ENCODE measurements around the gene TRIM6. TPM values are rescaled to one million over a fixed set of nuclear protein-coding genes. Genes with fewer than 3 reads are reported as not detected.
"Not testable (repeated sequence)": the region's sequence is repeated elsewhere in the genome, so short reads cannot be mapped to it uniquely, and the experiment has no call there.

TRIM6 gene
- total RNA-seq, 3 donors from 2014 or later: 2.2 to 6.1 (median 2.6) TPM

DNA sequence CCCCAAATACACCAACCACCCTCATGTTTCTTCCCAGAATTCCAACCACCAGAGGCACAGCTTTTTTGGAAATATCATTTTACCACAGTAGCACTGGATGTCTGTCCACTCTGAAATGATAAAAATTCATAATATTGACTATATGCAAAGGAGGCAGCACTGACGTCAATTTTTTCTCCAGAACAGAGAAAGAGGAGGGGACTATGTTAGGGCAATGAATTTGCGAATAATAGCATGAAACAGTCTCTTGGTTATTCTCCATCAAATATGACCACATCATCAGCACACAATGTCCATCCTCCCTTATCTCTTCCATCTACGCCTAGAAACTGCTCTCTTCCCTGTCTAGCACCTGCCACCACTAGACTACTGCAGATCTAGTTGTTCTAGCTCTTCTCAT, 49.7 kb downstream of the TRIM6 start:
- DNase-seq (ENCODE audit: low spot score in 2 of 2): no peak
- Histone ChIP-seq H3K27me3 (no peaks in the 10 kb centered on the region), H3K36me3 (peaks cover 13% of the 10 kb centered on the region), H3K4me3 (no peak overlapping the region), H3K4me1 (no peaks in the 10 kb centered on the region), H3K27ac (no peak overlapping the region), H3K9me3 (no peaks in the 10 kb centered on the region)
- TF ChIP-seq CTCF (IDR thresholded peaks at IDR 0.05): no peak
- TF ChIP-seq POLR2A (IDR thresholded peaks at IDR 0.05): no peak
- intact Hi-C loops (cut with DNase I; ENCODE audit: low total_unique reads): no loop called here

DNA sequence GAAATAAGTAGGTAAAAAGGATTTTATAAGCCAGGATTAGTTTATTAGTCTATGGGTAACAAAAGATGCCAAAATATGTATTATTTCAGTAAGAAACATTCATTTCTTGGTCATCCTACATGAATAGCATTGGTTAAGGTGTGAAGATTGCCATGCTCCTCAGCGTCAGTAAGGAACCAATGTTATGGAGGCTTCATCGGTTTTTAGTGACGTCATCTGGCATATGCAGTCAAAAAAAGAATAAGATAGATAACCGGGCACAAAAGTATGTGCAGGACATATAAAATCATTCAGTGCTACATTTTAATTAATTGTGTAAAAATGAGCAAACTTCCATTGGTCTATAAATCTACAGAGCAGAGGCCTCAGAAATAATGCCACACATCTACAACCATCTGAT, 59.0 kb downstream of the TRIM6 start:
- Histone ChIP-seq H3K9me3 (no peaks in the 10 kb centered on the region), H3K4me1 (no peaks in the 10 kb centered on the region), H3K36me3 (no peaks in the 10 kb centered on the region), H3K27me3 (no peaks in the 10 kb centered on the region), H3K27ac (no peak overlapping the region), H3K4me3 (no peak overlapping the region)
- intact Hi-C loops (cut with DNase I; ENCODE audit: low total_unique reads): no loop called here
- no peak for TF ChIP-seq POLR2AphosphoS5 (IDR thresholded peaks at IDR 0.05)
- no peak for TF ChIP-seq CTCF (IDR thresholded peaks at IDR 0.05)
- no peak for TF ChIP-seq POLR2A (IDR thresholded peaks at IDR 0.05)
- no peak for DNase-seq (ENCODE audit: low spot score in 2 of 2)

DNA sequence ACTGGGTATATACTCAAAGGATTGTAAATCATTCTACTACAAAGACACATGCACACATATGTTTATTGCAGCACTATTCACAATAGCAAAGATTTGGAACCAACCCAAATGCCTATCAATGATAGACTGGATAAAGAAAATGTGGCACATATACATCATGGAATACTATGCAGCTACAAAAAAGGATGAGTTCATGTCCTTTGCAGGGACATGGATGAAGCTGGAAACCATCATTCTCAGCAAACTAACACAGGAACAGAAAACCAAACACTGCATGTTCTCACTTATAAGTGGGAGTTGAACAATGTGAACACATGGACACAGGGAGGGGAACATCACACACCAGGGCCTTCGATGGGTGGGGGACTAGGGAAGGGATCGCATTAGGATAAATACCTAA, 60.5 kb downstream of the TRIM6 start:
- H3K27me3 ChIP-seq; H3K9me3 ChIP-seq; DNase-seq (ENCODE audit: low spot score in 2 of 2); H3K4me1 ChIP-seq; H3K36me3 ChIP-seq; intact Hi-C loops (cut with DNase I; ENCODE audit: low total_unique reads); H3K4me3 ChIP-seq; H3K27ac ChIP-seq: not testable (repeated sequence)

DNA sequence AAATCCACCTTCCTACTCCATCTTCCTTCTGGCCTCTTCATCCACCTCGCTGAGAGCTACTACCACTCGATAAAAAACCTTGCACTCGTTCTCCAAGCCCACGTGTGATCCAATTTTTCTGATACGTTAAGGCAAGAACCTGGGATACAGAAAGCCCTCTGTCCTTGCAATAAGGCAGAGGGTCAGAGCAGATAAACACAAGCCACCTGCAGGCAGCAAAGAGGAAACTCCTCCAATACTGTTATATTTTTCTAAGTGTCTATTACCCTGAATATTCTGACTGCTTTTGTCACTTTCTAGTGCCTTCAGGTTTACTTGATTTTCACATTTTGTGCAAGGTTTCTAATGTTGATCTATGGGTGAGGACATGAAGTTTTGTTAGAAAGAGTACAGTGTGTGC, 61.9 kb downstream of the TRIM6 start:
- no peak overlapping the region for H3K4me3 ChIP-seq

More for the DNA sequence above, 61.9 kb downstream of the TRIM6 start:
- Histone ChIP-seq H3K27ac (no peak overlapping the region), H3K36me3 (peaks cover 7% of the 10 kb centered on the region), H3K27me3 (no peaks in the 10 kb centered on the region), H3K4me1 (no peaks in the 10 kb centered on the region), H3K9me3 (no peaks in the 10 kb centered on the region)
- no peak for DNase-seq (ENCODE audit: low spot score in 2 of 2)
- intact Hi-C loops (cut with DNase I; ENCODE audit: low total_unique reads): no loop called here
- TF ChIP-seq POLR2AphosphoS5 (IDR thresholded peaks at IDR 0.05): no peak
- no peak for TF ChIP-seq CTCF (IDR thresholded peaks at IDR 0.05)
- no peak for TF ChIP-seq POLR2A (IDR thresholded peaks at IDR 0.05)

Other genes starting within 250 kb of the TRIM6 start
- not detected for gene OR51B6, start 245.1 kb upstream of the TRIM6 start, total RNA-seq
- not detected for gene OR51M1, start 212.8 kb upstream of the TRIM6 start, total RNA-seq
- gene OR51Q1, start 174.5 kb upstream of the TRIM6 start, total RNA-seq: not detected
- under 1 TPM in 1 of 3 donors, not detected in 2; 0.44 TPM for gene OR51I1, start 155.1 kb upstream of the TRIM6 start, total RNA-seq
- gene OR51I2, start 147.3 kb upstream of the TRIM6 start, total RNA-seq: not detected
- gene OR52D1, start 108.0 kb upstream of the TRIM6 start, total RNA-seq: not detected
- under 1 TPM; 0.32 to 0.88 (median 0.66) TPM for gene UBQLN3, start 86.7 kb upstream of the TRIM6 start, total RNA-seq
- 1 to 10 TPM; 1.1 to 2.3 (median 1.3) TPM for gene UBQLNL, start 79.9 kb upstream of the TRIM6 start, total RNA-seq
- 1 to 10 TPM in 2 of 3 donors, under 1 TPM in 1; 0.96 to 2.0 (median 1.8) TPM for gene OR52H1, start 48.1 kb upstream of the TRIM6 start, total RNA-seq
- not detected for gene OR52B6, start 15.8 kb upstream of the TRIM6 start, total RNA-seq
- 10 to 100 TPM in 2 of 3 donors, 1 to 10 TPM in 1; 5.9 to 12.1 (median 10.9) TPM for gene TRIM34, start 28.4 kb downstream of the TRIM6 start, total RNA-seq
- 10 to 100 TPM; 17.1 to 34.4 (median 28.5) TPM for gene TRIM5, start 88.4 kb downstream of the TRIM6 start, total RNA-seq
- gene TRIM22, start 93.2 kb downstream of the TRIM6 start, total RNA-seq: 10 to 100 TPM; 59.7 to 90.3 (median 62.3) TPM
- gene OR56B1, start 139.8 kb downstream of the TRIM6 start, total RNA-seq: under 1 TPM in 1 of 3 donors, not detected in 2; 0.44 TPM
- not detected for gene OR52N4, start 157.6 kb downstream of the TRIM6 start, total RNA-seq
- gene OR52N5, start 186.7 kb downstream of the TRIM6 start, total RNA-seq: under 1 TPM in 1 of 3 donors, not detected in 2; 0.29 TPM
- gene OR52N1, start 194.6 kb downstream of the TRIM6 start, total RNA-seq: under 1 TPM in 2 of 3 donors, not detected in 1; under 0.01 to 0.73 TPM
- gene OR52N2, start 212.3 kb downstream of the TRIM6 start, total RNA-seq: not detected
- gene OR52E6, start 245.3 kb downstream of the TRIM6 start, total RNA-seq: not detected

Data from breast epithelium (tissue), 4 donors.